Cardiac septum (tissue), 1 donor: ENCODE data around the gene MAN1A2. TPM values are rescaled to one million over a fixed set of nuclear protein-coding genes. Genes with fewer than 3 reads are reported as not detected.
"Not testable (repeated sequence)": the region's sequence is repeated elsewhere in the genome, so short reads cannot be mapped to it uniquely, and the experiment has no call there.

Experiments
- DNase-seq: peaks from one replicate; pipeline ENCODE4 v3.0.0-alpha.2; 2020; ENCODE audit warnings: low spot score
- intact Hi-C: fragments of 100-400 bp; cut with DNase I; formaldehyde crosslinking; loops from one replicate; pipeline ENCODE4 v1.14.0; 2022
- long read RNA-seq: library from polyadenylated mRNA; unstranded; transcript quantifications from one replicate; pipeline ENCODE4 v2.0.0, GENCODE V29; 2021
- total RNA-seq: library from RNA; stranded (reverse); fragmentation: NEBNext Ultra II Directional; extraction: Animal tissue kit (Norgen Biotek cat#: 25700); gene quantifications from one replicate; pipeline ENCODE4 v1.2.1, GENCODE V29; 2021
- donor health status: DM: no; HTN: no; CAD: no.

Gene MAN1A2
- 36.3 TPM for total RNA-seq
- long read RNA-seq, full-length matches to known transcripts: 1 of 39 reads
- long read RNA-seq, partial matches to known transcripts: 22 of 39 reads
- long read RNA-seq, other reads (novel, unspliced or antisense): 16 of 39 reads

DNA sequence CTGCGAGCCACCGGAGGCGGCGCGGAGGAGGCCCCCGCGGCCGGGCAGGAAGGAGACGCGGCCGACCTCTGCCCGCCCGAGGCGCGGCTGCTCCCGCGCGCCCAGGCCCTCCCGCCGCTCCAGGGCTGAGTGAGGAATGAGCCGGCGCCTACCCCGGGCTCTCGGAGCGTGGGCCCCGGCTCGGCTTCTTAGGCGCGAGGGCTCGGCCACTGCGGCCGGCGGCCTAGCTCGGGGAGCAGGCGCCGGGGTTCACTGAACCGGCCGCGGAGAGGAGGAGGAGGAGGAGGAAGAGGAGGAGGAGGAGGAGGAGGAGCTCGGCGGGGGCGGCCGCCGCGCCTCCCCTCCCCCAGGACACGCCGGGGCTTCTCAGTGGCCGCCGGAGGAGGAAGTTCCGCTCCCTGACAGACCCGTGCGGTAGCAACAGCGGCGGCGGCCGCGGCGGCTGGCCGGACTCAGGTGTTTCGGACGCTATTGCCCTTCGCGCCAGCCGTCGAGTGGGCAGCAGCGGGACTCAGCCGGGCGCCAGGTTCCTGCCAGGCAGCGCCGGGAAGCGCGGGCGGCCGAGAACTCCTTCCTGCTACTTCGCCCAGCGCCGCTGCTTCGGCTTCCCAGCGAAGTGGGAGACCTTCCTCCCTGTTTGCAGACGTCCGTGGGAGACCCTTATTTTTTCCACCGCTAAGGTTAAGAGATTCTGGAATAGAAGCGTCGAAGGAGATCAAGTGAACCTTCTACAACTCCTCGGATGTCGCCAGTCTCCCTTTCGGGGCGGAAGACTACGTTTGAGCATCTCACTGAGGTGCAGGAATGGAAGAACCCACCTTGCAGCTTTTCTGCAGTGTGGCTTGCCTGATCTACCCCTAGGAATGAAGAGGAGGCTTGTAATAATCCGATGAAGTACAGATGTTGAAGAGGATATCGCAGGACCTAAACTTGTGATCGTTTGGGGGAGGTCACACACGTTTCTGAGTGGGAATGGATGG is at the start of gene MAN1A2:
MAN1A2 (plus strand) TSS at position 404 of the 980 bp plus-strand sequence. CDS start 735 bp downstream, outside the sequence.
- intact Hi-C loops: loop anchor here (10.0 kb wide), 2 partner anchors 237 to 243 kb away; partner anchors contain the start of genes TENT5C and TRIM45
- DNase-seq: peak; percentile 97

- intact Hi-C loops: no loop called here
- no peak for DNase-seq
These were observed 49.2 kb upstream of the MAN1A2 start for GRCh38 chr1:117318011-117318410.

- intact Hi-C loops: no loop called here
- DNase-seq: no peak
These were observed 48.8 kb upstream of the MAN1A2 start for GRCh38 chr1:117318426-117318825.

DNA sequence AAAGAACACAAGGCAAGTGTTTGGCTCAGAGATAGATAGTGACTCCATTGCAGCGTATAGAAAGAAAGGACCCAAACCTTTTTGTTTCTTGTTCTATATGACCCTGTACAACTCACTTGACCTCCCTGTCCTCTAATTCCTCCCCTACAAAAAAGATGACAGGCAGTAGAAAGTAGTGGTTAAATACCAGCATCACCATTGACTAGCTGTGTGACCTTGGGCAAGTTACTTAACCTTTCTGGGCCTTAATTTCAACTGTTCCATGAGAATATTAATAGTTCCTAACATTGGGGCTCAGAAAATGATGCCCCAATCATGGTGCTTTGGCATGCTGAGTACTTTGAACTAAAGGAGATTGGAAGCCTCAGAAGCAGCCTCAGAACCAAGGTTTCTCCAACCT is 46.7 kb upstream of the MAN1A2 start:
- intact Hi-C loops: no loop called here
- DNase-seq: no peak

- intact Hi-C loops: no loop called here
These were observed 45.3 kb upstream of the MAN1A2 start for GRCh38 chr1:117321680-117322609.

GRCh38 chr1:117324357-117324756 is 42.9 kb upstream of the MAN1A2 start:
- intact Hi-C loops: no loop called here

More at GRCh38 chr1:117321680-117322609, 45.3 kb upstream of the MAN1A2 start:
- no peak for DNase-seq

GRCh38 chr1:117326035-117326434 is 41.2 kb upstream of the MAN1A2 start:
- DNase-seq, intact Hi-C loops: not testable (repeated sequence)

More at GRCh38 chr1:117324357-117324756, 42.9 kb upstream of the MAN1A2 start:
- no peak for DNase-seq

DNA sequence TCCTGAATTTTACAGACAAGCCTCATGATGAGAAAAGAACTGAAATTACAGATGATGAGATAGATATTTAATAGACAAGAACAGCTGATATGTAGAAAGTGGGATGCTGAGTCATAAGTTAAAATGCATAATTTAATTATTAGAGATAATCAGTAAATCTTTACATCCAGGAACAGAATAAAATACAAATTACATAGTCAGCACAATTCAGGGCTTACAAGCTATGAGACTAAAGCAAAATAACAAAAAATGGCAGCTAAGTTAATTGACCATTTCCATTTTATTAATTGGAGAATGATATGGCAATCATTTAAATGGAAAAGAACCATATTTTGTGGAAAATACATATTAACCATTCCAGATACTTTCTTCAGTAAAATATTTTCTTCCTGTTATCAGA is 40.2 kb upstream of the MAN1A2 start:
- no peak for DNase-seq
- intact Hi-C loops: no loop called here

- intact Hi-C loops: no loop called here
- DNase-seq: no peak
These were observed 31.7 kb upstream of the MAN1A2 start for GRCh38 chr1:117335376-117336086.

- intact Hi-C loops: no loop called here
- DNase-seq: no peak
These were observed 31.0 kb upstream of the MAN1A2 start for GRCh38 chr1:117336088-117336817.

GRCh38 chr1:117339866-117340700 is 27.2 kb upstream of the MAN1A2 start:
- no peak for DNase-seq
- intact Hi-C loops: no loop called here

- intact Hi-C loops: no loop called here
- no peak for DNase-seq
These were observed 26.1 kb upstream of the MAN1A2 start for GRCh38 chr1:117341123-117341522.

DNA sequence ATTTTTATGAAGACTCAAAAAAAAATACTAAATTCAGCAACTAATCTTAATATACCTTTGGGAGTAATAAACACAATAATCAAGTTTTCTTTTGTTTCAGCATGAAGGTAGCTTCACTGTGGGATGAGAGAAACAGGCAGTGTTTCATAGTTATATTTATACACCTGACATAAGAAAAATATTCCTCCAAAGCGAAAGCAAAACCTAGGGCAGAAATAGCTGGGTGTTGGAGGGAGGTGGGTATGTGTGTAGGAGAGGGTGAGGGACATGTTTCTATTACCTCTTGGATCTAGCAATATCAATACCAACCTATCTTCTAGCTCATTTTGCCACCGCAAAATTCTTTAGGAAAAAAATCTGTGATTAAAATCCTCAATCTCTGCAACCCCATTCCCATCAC is 24.9 kb upstream of the MAN1A2 start:
- intact Hi-C loops: no loop called here
- DNase-seq: no peak

DNA sequence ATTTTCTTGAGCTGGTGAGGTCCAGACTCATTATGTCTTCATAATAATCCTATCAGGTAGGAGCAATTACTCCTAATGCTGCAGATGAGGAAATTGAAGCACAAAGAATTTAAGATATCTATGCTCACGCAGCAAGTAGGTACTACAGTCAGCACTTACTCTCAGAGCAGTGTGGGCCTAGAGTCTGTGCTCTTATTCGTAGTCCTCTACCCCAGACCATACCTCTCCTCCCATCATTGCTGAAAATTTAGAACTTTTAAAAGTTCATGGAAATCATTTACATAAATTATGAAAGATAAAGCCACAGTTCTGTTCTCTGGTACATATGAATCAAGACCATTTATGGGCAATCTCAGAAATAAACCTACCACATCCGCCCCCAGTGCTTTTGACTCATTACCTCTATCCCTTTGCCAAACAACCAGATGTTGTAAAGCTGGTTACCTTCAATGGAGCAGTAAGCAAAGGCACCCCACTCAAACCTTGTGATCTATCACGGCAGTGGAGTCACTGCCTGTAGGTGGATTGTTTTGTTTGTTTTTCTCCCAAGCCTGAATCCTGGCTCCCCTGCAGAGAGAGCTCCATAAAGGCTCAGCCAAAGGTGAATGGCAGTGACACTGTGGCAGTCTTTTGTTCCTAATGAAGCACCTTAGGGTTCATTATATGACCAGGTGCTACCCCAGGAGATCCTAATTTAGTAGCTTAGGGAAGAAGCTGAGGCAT is 20.9 kb upstream of the MAN1A2 start:
- intact Hi-C loops: no loop called here
- DNase-seq: no peak

GRCh38 chr1:117347907-117348306 is 19.3 kb upstream of the MAN1A2 start:
- intact Hi-C loops: no loop called here
- DNase-seq: no peak

- DNase-seq, intact Hi-C loops: not testable (repeated sequence)
These were observed 14.6 kb upstream of the MAN1A2 start for GRCh38 chr1:117352695-117353094.
